Heart left ventricle (tissue), 13 donors: ENCODE results near the gene EXD3.

ENCODE experiments used
- POLR2A ChIP-seq, 2 donors: fragments of 450-650 bp; IDR thresholded peaks; one replicate each; pipeline ENCODE4 v1.6.1; 2017; ENCODE audit warnings: antibody characterized with exemption in 2 of 2, mild to moderate bottlenecking in 2 of 2, moderate library complexity in 2 of 2
- TF ChIP-seq, protein P1 (sequence below), 12 donors: fragments of 200-600 bp; sonication (generic) in 4 of 12; IDR thresholded peaks; one replicate each; pipeline versions ENCODE4 v1.5.0 to v1.8.0; 2018 to 2022; ENCODE audit warnings: antibody characterized with exemption in 12 of 12, mild to moderate bottlenecking in 5 of 12
- donor health status: ischemic (EF 13 %, LVEDD 7.1; RV severe dilation, severe dysfunction).
- donor health status: DM: no; HTN: yes; CAD: no.
- donor health status: DM: no; HTN: no; CAD: no.
- donor health status: ischemic (EF 25% LVEDD 6.9; RV normal size, moderate dysfunction).
- donor health status: ischemic (EF 25% LVEDD 5.7; RV mildly dilated, moderate dysfunction).
- donor health status: ischemic (EF 35%, LVEDD 5.7; RV mildly dilated, moderate dysfunction).
- donor health status: nonischemic (EF 11% LVEDD 7.7; RV severe dilation, severe dysfunction).
- donor health status: DM: yes; HTN: yes; CAD: no.
- donor health status: PGD.
- donor health status: ischemic (EF 29% LVEDD 5.4; RV normal size, mild dysfunction).
- donor health status: nonischemic (EF 23%, LVEDD 6.1; RV moderate dilation, normal function).

DNA sequence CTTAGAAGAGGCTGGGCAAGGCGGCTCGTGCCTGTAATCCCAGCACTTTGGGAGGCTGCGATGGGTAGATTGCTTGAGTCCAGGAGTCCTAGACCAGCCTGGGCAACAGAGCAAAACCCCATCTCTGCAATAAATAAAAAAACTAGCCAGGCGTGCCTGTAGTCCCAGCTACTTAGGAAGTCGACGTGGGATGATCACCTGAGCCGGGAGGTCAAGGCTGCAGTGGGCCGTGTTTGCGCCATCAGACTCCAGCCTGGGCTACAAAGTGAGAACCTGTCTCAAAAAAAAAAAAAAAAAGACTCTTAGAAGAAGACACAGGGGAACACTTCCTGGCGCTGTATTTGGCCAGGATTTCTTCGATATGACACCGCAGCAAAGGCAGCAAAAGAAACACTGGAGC, 97.2 kb downstream of the EXD3 start:
- TF ChIP-seq, protein P1, sequence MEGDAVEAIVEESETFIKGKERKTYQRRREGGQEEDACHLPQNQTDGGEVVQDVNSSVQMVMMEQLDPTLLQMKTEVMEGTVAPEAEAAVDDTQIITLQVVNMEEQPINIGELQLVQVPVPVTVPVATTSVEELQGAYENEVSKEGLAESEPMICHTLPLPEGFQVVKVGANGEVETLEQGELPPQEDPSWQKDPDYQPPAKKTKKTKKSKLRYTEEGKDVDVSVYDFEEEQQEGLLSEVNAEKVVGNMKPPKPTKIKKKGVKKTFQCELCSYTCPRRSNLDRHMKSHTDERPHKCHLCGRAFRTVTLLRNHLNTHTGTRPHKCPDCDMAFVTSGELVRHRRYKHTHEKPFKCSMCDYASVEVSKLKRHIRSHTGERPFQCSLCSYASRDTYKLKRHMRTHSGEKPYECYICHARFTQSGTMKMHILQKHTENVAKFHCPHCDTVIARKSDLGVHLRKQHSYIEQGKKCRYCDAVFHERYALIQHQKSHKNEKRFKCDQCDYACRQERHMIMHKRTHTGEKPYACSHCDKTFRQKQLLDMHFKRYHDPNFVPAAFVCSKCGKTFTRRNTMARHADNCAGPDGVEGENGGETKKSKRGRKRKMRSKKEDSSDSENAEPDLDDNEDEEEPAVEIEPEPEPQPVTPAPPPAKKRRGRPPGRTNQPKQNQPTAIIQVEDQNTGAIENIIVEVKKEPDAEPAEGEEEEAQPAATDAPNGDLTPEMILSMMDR (IDR thresholded peaks at IDR 0.05), result no peak
- no peak for TF ChIP-seq POLR2A (IDR thresholded peaks at IDR 0.05)
